ENCODE data around the gene DNAAF5.

The DNAAF5 gene

GRCh38 chr7:726084-726853 lies at the start of gene DNAAF5:
Gene DNAAF5, plus strand, starts transcription at chr7:726699. Its CDS starts 22 bp downstream, at chr7:726721.
- peak; percentile 92 for DNase-seq

DNA sequence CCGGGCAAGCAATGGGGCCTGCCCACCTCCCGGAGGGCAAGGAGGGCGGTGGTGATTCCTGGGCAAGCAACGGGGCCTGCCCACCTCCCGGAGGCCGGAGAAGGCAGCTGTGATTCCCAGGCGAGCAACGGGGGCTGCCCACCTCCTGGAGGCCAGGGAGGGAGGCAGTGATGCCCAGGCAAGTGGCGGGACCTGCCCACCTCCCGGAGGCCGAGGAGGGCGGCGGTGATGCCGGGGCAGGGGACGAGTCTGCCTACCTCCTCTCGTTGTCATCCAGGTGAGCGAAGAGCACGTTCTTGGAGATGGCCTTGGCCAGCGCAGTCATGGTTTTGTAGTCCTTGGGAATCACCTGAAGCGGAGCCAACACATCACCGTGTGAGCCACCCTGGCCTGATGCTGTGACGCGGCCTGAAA lies 49.5 kb upstream of the DNAAF5 start:
- DNase-seq = no peak

- DNase-seq = no peak
Observed at GRCh38 chr7:680411-681127, 45.9 kb upstream of the DNAAF5 start.

GRCh38 chr7:681551-682307 lies 44.8 kb upstream of the DNAAF5 start:
- no peak for DNase-seq

DNA sequence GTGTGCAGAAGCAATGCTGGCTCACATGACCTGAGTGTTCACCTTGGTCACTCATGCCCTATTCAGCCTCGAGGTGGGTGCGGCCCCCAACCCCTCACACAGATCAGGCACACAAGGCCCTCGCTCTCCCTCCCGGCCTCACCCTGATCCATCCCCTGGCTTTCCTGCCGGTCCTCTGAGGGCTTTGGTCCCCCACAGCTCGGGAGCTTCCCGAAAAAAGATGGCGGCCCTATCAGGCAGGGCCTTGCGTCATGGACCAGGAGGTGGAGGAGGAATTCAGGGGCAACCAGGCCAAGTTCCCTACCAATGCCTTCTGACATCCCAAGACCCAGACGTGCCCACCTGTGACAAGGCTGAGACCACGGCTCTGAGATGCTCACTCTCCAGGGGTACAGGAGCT lies 43.7 kb upstream of the DNAAF5 start:
- no peak for DNase-seq

GRCh38 chr7:683526-684205 lies 42.8 kb upstream of the DNAAF5 start:
- peak; percentile 4 for DNase-seq

GRCh38 chr7:684416-684815 lies 42.1 kb upstream of the DNAAF5 start:
- DNase-seq = peak; percentile 4

- DNase-seq = no peak
Observed at GRCh38 chr7:685540-685939, 41.0 kb upstream of the DNAAF5 start.

GRCh38 chr7:690478-691360 lies 35.8 kb upstream of the DNAAF5 start:
- no peak for DNase-seq

GRCh38 chr7:691361-692045 lies 35.0 kb upstream of the DNAAF5 start:
- no peak for DNase-seq

DNA sequence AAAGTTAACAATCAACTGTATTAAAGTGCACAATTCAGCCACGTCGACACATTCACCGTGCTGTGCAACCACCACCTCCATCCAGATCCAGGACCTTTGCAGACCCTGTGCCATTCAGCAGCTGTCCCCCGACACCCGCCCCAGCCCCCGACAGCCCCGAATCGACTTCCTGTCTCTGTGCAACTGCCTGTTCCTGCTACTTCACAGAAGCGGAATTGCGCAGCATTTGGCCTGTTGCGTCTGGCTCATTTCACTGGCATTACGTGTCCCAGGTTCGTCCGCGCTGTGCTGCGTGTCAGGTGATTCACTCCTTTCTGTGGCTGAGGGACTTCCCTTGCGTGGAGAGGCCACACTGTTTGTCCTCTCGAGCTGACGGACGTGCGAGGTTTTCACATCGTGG lies 33.2 kb upstream of the DNAAF5 start:
- DNase-seq = peak; percentile 7

DNA sequence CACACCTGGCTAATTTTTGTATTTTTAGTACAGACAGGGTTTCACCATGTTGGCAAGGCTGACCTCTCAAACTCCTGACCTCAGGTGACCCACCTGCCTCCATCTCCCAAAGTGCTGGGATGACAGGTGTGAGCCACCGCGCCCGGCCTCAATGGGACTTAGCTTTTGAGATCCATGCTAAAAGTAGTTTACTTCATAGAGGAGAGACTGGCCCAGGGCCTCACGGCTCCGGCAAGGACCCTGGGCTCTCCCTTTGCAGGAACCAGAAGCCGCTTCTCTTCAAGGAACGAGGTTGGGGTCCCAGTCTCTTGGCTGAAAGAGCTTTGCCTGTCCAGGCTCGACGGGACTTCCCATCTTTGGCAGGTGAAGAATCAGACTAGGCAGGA lies 30.1 kb upstream of the DNAAF5 start:
- DNase-seq = no peak

DNA sequence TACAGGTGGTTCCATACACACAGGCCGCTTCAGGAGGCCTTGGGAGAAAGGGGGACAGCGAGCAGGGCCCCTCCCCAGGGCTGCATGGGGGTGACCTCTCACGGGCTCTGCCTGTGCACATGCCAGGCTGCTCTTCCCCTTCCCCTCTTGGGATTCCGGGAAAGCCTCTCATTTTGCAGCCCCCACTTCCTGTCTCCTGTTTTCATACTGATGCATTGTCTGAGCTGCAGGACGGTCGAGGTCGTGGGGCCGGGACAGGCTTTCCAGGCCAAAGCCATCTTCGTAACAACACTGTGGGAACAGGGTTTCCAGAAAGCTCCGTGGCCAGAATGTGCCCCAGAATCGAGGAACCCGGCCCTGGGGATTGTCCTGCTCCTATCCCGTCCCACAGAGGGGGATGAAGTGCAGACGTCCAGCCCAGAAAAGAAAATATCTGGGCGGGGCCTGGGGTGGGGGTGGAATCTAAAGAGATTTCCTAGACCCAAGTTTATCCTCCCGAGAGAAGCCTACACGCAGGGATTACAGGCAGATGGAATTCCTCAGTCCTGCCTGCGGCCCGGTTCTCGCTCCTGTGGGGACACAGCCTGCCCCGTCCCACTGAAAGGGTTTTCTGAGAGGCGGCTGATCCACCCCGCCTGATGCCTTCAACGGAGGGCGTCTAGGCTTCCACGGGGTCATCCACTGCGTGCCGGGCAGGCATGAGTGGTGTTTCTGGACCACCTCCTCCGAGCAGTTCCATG lies 29.5 kb upstream of the DNAAF5 start:
- peak; percentile 32 for DNase-seq

- DNase-seq = no peak
Observed at GRCh38 chr7:698515-699475, 27.7 kb upstream of the DNAAF5 start.

- no peak for DNase-seq
Observed at GRCh38 chr7:699476-700170, 26.9 kb upstream of the DNAAF5 start.

- DNase-seq = no peak
Observed at GRCh38 chr7:701086-701671, 25.3 kb upstream of the DNAAF5 start.

DNA sequence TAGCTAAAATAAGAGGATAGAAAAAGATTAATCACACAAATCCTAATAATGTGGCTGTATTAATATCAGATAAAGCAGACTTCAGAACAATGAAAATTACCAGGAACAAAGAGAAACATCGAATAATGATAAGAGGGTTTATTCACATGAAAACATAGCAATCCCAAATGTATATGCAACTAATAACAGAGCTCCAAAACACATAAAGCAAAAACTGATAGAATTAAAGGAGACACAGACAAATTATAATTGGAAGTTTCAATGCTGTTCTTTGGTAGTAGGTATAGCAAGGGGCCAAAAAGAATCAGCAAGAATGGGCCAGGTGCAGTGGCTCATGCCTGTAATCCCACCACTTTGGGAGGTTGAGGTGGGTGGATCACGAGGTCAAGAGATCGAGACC lies 23.4 kb upstream of the DNAAF5 start:
- DNase-seq = no peak

- no peak for DNase-seq
Observed at GRCh38 chr7:706721-707120, 19.8 kb upstream of the DNAAF5 start.
